HG02885 (cell line): ENCODE results near the gene FAAH.

Experiments
- ATAC-seq: cut with Tn5 transposase; IDR thresholded peaks from one replicate; pipeline ENCODE4 v1.9.1; 2021; ENCODE audit warnings: mild to moderate bottlenecking; ENCODE audit not compliant: unreplicated experiment, poor library complexity

The FAAH gene

DNA sequence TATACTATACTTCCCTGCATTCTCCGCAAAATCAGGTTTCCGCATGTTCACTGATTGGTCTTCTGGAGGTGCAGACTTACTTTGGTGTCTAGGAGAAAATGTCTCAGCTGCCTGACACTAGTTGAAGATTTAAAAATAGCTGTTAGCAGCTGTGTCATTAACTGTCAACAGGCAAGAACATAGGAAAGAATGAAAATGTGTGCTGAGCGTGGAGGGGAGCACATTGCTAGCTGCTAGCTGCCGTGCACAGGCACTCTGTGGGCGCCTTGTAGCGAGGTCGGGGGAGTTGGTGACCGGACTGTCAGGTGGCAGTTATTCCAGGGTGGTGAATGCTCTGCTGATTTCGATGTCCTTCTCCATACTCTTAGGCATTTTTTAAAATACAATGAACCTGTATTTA lies 5.2 kb downstream of the FAAH start:
- no peak for ATAC-seq

DNA sequence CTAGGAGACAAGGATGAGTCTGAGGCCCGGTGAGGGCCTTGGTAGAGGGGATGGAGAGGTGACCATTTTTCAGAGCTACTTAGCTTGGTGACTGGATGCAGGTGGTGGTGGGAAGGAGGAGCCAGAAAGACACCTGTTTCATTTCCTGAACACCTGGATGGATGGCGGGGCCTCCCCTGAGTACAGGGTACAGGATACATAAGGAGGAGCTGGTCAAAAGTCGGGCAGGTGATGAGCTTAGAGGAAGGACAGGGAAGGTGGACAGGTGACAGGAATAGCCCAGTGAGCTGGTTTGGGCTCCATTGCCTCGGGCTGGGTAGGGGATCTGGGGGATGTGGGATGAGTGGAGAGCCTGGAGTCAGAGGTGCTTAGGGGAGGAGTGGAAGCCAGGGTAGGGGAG lies 6.3 kb downstream of the FAAH start:
- no peak for ATAC-seq

DNA sequence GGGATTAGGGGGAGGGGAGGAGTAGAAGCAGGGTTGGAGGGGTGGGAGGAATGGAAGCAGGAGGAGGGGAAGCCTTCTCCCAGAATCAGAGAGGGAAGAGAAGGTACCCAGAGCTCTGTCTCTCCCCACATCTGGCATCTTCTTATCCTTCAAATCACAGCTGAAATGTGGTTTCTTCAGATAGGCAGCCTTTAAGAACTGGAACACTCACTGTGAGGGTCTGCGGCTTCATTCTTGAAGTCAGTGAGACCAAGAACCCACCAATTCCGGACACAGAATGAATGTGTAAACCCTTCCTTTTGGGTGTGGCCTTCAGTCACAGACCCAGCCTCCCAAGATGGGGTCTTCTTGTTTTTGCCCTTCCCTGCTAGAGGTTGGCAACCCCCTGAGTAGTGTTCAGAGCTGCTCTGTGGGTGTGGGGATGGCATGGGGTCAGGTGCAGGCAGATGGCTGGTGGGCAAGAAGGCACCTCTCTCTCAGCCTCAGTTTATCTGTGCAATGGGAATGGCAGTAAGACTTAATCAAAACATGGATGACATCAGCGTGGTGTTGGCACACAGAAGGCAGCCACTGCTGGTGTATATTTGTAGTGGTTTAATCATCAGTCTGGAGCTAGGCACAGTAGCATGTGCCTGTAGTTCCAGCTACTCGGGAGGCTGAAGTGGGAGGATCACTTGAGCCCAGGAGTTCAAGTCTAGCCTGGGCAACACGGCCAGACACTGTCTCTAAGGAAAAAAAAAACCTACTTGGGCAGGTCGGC lies 7.2 kb downstream of the FAAH start:
- ATAC-seq = no peak

DNA sequence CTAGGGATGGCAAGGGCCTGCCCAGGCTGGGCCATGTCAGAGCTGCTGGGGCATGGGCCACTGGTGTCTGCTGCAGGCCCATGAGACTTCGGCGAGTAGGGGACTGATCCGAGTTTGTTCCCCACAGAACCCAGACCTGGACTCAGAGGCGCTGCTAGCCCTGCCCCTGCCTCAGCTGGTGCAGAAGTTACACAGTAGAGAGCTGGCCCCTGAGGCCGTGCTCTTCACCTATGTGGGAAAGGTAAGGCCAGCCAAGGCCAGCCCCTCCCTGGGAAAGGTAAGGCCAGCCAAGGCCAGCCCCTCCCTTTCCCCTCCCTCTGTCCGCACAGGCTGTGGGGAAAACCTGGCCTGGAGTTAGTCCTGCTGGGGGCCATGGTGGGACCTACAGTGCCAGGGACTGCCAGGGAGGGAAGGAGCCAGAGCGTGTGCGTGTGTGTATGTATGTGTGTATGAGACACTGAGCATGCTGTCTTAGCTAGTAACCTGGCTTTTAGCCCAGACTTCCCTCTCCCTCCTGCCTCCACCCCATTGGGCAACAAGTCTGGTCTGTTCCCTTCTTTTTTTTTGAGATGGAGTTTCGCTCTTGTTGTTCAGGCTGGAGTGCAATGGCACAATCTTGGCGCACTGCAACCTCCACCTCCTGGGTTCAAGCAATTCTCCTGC lies 8.0 kb downstream of the FAAH start:
- ATAC-seq = no peak

DNA sequence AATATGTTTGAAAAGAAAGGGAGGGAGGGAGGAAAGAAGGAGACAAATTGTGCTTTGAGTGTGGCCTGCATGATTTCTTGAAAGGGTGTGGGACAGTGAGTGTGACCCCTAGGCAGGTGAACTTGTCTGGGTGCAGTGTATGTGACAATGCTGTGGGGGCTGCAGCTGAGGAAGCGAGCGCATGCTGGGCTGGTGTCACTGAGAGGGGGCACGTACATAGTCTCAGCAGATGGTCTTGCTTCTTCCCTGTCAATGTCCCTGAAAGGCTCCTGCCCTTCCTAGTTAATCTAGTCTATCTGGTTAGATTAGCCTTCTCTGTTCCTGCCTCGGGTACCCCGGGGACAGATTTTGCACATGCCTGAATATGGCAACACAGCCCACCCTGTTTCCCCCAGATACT lies 9.8 kb downstream of the FAAH start:
- no peak for ATAC-seq

DNA sequence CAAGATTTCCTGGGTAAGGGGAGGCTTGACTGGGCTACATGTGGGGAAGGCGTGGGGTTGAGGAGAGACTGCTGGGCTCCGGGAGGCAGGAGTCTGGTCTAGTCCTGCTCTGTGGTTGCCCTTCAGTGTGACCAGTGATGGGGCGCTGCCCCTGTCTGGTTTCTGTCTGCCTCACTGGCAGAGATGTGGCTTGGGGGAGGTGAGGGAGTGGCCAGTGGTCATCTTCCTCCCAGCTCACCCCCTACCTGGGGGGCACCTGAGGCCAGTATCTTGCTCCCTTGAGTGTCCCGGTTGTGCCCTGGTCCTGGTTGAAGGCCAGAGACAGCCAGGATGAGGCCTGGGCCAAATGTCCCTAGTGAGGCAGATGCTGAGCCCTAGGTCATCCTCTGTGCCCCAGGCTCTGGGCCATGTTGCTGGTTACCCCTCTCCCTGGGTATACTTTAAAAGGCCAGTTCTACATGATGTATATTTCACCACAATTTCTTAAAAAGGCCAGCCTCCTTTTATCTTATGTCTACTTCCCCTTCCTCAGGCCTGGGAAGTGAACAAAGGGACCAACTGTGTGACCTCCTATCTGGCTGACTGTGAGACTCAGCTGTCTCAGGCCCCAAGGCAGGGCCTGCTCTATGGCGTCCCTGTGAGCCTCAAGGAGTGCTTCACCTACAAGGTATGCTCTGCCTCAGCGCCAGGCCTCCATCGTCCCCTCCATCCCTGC lies 10.5 kb downstream of the FAAH start:
- no peak for ATAC-seq

DNA sequence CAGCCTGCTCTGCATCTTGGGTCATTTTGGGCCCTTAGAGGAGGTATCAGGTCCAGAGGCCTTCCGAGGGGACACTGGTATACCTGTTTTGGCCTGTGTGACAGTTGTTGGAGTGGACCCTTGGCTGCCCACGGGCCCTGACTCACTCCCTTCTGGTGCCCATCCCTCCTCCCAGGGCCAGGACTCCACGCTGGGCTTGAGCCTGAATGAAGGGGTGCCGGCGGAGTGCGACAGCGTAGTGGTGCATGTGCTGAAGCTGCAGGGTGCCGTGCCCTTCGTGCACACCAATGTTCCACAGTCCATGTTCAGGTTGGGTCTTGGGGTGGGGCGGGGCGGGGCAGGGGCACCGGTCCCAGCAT lies 11.1 kb downstream of the FAAH start:
- ATAC-seq = no peak

DNA sequence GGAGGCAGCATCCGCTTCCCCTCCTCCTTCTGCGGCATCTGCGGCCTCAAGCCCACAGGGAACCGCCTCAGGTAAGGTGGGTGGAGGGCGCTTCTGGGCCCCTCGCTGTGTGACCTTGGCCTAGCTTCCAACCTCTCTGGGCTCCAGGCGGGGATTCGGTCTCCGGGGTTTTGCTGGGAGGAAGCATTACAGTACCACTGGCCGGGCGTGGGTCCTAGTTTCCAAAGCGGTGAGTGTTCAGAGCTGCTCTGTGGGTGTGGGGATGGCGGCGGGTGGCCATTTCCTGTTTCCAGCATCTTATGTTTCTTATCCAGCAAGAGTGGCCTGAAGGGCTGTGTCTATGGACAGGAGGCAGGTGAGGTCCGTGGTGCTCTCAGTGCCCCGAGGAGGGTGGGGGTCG lies 11.6 kb downstream of the FAAH start:
- ATAC-seq = no peak

DNA sequence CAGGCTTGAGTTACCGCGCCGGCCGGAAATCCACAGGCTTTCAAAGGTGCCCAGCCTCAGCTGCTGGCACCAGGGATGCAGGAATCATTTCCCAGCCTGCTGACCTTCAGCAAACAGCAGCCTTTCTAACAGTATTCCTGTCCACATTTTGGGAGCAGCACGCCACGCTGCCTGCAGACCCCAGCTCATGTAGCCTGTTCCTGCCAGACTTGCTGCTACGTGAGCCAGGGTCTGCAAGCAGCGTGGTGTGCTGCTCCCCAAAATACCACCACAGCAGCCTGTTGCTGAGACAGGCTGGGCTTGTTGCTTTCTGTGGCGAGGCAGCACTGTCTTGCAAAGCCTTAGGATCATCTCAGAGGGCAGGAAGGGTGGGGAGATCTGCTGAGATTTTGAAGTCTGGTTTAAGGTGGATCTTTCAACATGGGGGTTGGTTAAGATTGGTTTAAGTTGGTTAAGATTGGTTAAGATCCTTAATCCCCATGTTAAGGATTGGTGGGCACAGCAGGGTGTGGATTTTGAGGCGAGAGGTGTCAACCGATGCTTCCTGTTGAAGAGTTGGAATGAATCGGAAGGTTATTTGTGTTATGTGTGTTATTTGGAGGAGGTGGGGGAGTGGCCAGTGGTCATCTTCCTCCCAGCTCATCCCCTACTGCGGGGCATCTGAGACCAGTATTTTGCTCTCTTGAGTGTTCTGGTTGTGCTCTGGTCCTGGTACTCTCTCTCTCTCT lies 12.9 kb downstream of the FAAH start:
- no peak for ATAC-seq

DNA sequence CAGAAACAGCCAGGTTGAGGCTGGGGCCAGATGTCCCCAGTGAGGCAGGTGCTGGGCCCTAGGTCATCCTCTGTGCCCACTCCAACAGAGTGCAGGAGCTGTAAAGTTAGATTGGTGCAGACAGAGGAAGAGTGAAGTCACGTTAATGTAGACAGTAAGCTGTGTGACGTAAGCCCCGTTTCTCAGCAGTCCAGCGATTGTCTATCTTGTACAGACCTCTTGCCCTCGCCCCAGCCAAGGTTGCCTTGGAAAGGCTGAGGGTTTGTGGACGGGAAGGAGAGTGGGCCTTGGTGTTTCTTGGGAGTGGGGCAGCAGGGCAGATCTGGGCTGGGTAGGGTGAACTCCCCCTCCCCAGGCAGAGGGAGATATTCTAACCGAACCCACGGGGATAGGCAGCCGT lies 13.5 kb downstream of the FAAH start:
- no peak for ATAC-seq

DNA sequence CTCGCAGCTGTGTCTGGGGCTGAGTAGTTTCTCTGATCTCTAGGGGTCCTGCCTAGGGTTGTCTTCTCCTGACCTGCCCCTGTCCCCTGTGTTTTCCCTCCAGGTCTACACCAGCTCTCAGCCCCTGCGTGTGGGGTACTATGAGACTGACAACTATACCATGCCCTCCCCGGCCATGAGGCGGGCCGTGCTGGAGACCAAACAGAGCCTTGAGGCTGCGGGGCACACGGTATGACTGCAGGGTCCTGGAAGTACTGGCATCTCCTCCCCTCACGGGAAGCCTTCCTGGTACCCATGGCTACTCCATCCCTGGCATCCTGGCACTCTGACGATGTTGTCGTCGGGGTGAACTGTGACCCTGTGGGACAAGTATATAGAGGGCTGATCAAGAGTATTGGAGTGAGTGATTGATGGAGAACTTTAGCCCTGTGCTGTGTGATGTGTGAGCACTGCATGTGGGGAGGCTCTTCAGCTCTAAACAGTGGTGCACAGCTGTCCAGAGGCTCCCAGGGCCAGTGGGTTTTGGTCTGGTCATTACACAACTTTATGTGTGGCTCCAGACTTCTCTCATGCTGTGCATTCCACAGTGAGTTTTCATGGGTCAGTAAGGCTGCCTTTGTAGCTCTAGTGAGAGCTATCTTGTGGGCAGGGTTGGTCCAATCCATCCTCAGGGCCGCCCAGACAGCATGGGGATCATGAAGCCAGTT lies 14.4 kb downstream of the FAAH start:
- ATAC-seq = no peak

DNA sequence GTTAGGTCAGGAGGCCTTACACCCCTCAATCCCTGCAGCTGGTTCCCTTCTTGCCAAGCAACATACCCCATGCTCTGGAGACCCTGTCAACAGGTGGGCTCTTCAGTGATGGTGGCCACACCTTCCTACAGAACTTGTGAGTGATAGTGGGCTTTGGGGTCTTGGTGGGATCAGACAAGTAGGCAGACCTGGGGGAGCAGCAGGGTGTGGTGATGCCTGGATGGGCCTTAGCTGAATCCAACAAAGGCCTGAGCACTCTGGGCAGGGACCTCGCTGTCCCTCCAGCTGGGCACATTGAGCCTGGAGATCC lies 14.9 kb downstream of the FAAH start:
- ATAC-seq = no peak

DNA sequence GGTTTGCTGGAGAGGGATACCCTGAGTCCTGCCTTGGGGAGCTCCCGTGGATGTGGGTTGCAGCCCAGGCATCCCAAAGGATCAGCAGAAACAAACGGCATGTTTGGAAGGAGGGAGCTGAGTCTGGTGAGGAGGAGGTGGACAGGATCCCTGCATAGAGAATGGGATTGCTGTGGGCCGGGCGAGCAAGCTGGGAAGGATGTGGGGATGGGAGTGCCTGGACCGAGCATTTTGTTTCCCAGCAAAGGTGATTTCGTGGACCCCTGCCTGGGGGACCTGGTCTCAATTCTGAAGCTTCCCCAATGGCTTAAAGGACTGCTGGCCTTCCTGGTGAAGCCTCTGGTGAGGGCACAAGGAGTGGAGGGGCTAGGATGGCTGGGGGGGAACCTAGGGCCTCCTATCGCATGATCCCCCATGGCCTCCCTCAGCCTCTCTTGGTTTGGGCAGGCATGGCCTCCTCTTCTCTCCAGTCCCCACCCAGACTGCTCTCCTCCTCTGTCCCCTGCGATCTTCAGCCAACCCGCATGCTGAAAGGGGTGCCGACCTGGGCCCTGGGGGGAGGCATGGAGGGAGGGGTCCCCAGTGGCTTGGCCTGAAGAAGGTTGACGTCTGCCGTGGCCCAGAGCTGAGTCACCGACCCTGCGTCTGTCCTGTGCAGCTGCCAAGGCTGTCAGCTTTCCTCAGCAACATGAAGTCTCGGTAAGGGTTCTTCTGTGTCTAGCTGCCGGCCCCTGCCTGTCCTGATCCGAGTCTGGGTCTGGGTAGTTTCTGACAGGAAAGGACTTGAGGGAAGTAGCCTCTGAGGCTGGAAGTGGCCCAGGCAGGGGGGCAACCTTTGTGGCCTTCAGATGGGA lies 16.3 kb downstream of the FAAH start:
- no peak for ATAC-seq

DNA sequence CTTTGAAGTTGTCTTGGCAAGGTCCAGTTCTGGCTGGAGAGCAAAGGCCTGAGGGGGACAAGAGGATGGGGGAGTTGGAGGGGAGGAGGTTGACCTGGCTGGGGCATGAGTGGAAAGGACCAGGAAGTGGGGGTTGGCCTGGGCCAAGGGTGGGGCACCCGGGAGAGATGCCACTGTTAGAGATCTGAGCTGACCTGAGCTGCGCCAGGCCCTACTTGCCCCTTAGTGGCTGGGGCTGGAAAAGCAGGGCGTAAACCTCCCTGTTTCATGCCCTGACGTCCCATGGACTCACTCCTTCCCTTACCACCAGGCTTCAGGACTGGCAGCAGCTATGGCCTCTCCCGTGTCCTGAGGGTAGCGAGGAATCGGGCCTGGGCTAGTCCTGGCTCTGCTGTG lies 16.9 kb downstream of the FAAH start:
- ATAC-seq = no peak

DNA sequence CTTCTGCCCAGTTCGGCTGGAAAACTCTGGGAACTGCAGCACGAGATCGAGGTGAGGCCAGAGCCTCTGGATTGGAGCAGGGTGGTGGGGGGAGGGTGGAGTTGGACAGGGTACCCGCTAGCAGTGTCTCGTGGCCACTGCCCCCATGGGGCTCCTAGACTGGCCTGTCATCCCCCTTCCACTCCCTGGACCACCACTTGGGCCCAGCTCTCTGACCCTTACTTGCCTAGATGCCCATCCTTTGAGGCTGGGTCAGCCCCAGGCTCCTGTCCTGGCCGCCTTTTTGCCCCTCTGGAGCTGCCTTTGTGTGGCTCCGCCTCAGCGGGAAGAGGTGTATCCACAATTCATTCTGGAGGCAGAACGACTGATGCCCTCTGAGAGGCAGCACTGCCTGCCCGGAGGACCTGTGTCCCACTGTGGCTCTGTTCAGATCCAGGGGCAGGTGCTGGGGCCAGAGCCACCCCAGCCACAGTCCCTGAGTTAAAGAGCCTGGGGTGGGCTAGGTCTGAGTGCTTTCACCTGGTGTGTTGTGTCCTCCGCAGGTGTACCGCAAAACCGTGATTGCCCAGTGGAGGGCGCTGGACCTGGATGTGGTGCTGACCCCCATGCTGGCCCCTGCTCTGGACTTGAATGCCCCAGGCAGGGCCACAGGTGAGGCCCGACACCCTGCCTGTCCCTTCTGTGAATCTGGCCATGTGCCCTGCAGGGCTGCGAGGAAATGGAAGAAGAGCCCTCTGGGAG lies 17.7 kb downstream of the FAAH start:
- ATAC-seq = no peak

DNA sequence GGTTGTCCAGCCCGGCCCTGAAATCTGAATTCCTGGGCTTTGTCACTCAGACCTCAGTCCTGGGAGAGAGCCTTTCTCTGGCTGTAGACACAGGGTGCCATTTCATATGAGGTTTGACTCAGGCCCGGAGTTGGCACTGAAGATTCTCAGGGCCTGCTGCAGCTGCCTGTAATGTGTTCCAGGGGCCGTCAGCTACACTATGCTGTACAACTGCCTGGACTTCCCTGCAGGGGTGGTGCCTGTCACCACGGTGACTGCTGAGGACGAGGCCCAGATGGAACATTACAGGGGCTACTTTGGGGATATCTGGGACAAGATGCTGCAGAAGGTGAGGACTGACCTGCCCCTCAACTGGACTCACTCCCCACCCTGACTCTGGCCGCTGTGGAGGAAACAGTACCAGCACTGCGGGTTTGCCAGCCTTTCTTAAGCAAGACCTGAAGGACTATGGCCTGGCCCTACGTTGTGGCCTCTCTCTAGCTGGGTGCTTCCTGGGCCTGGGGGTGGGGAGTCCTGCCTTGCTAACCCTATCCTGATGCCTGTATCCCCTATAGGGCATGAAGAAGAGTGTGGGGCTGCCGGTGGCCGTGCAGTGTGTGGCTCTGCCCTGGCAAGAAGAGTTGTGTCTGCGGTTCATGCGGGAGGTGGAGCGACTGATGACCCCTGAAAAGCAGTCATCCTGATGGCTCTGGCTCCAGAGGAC lies 18.9 kb downstream of the FAAH start:
- no peak for ATAC-seq

DNA sequence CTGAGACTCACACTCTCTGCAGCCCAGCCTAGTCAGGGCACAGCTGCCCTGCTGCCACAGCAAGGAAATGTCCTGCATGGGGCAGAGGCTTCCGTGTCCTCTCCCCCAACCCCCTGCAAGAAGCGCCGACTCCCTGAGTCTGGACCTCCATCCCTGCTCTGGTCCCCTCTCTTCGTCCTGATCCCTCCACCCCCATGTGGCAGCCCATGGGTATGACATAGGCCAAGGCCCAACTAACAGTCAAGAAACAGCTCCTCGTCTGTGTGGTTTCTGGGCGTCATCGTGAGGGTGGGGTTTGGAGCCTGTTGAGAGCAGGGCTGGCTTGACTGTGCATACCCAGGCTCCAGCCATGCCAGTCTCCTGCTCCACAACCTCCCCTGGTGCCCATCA lies 19.5 kb downstream of the FAAH start:
- ATAC-seq = no peak

DNA sequence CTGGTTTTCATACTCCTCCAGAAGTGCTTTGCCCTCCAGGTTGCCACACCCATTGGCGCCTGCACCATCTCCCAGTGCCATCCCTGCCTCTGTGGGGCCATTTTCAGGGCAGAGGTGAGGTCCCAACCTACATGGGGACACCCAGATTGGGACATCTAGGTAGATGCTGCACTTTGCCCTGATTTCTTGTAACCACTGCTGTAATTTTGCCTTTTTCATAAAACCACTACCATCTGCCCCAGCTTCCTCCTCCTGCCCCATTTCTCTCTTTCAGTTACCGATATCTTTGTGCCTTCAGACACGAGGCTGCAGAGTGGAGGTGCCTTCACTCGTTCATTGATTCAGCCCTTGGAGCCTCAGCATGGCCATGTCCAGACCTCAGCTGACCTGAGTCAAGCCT lies 21.4 kb downstream of the FAAH start:
- ATAC-seq = no peak
